Activated CD8-positive, alpha-beta memory T cell treated with anti-CD3 and anti-CD28 coated beads, Interleukin-2, amount 50 U/mL, for 24 hours (primary cell): ENCODE measurements around the gene COL25A1.
"Not testable (repeated sequence)": the region's sequence is repeated elsewhere in the genome, so short reads cannot be mapped to it uniquely, and the experiment has no call there.

Experiments used
- DNase-seq: peaks from one replicate; pipeline ENCODE4 v3.0.0-alpha.2; 2020; ENCODE audit errors: extremely low read depth

The COL25A1 gene

DNA sequence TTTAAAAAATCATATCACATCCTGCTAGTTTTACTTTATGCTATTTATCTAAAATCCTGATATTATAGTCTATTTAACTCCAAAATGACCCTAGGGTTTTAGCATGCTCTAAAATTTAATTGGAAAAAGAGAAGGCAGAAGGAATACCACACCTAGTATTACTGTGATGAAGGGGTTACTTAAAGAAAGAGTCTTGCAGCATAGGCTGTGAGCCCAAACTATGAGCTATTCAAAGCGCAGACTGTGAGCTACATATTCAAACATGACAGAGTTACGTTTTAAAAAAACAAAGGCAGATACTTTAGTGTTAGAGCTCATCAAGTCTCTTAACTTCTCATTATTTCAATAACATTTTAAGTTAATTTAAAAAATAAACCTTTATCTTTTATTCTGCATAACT is 291.9 kb downstream of the COL25A1 start:
- DNase-seq, result no peak

DNA sequence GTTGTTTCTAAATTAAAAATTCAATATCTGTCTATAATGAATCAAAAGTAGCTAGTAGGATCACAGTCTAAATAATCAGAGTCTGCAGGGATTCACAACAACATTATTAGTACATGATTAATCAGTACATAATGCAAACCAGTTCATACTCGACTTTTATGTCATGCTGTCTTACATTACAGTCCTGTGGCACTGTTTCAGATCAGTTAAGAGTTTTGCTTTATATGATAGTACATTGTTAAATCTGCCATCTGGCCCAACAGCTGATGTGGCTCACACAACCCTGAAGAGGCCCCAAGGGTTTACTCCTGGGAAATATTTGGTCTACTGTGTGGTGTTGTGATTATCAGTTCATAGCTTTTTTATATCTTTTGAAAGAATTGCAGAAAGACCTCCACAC is 292.5 kb downstream of the COL25A1 start:
- DNase-seq, result no peak

DNA sequence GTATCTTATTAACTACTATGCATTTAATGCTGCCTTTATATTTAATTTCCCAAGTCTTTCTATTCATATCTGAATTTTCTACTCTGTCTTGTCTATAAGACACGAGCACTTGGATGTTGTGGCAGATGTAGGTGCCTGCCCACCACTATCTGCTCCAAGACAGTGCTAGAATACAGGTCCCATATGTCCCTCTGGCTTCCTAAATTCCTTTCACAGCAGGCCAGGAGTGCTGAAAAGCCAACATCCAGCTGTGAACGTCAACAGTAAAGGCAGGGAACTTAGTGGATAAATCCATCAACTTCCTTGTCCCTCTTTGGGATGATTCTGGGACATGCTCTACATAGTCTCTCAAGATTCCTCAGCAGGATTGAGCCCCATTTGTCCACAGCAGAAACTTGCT is 294.5 kb downstream of the COL25A1 start:
- DNase-seq, result no peak

DNA sequence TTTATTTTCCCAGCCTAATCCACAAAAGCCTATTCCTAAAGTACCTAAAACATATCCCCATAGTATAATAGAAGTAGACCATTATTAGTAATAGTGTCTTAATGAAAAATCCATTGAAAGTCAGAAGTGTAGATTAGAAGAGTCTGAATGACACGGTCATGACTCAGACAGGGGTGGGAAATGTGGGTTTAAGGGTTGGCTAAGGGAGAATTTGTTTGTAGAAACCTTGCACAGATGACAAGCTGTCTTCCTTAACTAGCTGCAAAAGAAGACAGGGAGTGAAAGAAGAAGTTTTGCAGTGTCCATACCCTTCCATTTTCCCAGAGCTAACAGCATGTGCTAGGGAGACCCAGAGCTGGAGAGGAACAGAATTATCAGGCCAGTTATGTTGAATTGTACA is 296.9 kb downstream of the COL25A1 start:
- no peak for DNase-seq

DNA sequence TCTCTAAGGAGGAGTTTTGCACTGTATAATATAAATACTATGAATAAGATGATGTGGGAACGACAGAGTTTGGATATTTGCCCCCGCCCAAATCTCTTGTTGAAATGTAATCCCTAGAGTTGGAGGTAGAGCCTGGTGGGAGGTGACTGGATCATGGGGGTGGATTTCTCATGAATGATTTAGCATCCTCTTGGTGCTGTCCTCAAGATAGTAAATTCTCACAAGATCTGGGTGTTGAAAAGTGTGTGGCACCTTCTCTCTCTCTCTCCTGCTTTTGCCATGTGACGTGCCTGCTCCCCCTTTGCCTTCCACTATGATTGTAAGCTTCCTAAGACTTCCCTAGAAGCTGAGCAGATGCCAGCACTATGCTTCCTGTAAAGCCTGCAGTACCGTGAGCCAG is 298.0 kb downstream of the COL25A1 start:
- DNase-seq, result no peak

DNA sequence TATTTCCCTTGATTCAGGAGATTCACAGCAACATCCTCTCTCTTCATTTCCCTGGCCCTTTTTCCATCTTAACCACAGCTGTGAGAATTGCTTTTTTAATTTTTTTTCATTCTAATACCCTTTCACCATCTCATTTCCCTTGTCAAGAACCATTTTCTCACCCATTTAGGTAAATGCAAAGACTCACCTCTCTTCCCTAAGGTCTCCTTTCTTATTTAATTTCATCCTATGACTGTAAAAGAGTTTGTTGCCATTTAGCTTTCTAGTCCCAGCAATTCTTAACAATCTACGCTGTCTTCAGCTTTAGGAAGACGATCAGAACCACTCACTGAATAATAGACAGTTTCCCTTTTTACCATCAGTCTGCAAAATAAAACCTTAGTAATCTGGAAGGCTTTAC is 298.5 kb downstream of the COL25A1 start:
- DNase-seq, result no peak

DNA sequence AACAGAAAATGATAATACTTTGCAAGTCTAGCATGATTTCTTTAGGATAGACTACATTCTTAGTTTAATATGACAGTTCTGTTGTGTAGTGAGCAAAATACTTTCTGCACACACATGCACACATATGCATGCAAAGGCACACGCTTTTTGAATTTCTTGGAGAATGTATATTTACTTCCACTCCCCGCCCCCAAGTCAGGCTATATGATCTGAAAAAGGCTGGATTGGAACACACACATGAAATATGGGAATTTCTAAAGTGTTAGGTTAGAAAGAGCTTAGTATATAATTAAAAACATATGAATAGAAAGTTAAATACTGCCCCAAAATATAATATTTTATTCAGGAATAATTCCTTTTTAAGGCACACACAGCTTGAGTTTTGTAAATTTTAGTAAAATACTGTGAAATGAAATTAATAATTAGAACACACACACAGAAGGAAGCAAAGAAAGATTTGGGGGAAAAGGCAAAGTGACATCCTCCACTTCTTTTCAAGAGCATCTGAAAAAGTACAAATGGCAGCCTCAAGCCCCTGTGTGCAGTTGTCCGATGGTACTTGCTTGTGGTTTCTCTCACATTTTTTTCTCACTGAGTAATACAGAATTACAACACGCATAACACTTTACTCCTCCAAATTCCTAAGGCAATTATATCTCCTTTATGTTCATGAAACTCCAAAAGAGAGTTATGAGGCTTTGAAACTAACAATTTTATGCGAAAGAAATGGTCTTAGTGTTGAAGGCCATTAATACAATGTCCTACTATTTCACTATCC is 310.7 kb downstream of the COL25A1 start:
- DNase-seq, result no peak

DNA sequence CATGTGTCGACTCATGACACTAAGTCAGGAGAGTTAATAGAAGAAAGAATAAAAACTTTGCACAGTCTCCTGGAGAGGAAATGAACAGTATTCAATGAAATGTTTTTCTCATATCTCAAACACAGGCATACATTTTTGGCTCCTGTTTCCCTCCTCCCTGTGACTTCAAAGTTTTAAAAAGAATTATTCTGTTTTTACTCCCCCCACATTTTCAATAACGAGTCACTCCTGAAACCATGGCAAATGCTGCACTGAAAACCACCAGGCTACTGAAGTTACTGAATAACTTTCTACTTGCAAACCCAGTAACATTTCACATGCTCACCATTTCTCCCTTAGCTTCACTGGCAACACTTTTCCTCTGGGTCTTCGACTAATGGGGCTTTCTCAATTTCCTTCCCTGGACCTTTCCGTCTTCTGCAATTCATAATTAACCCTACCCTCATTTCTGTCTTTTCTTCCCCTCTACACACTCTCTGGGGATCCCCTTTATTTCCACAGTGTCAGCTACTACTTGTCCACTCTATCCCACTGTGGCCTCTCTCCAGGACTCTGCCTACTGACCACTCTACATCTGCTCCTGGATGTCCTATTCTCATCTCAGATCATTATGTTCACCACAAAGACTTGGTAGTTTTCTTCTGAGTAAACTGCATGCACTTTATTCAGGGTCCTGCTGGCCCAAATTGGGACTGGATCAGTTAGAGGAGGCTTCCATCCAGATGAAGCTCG is 313.8 kb downstream of the COL25A1 start:
- no peak for DNase-seq

DNA sequence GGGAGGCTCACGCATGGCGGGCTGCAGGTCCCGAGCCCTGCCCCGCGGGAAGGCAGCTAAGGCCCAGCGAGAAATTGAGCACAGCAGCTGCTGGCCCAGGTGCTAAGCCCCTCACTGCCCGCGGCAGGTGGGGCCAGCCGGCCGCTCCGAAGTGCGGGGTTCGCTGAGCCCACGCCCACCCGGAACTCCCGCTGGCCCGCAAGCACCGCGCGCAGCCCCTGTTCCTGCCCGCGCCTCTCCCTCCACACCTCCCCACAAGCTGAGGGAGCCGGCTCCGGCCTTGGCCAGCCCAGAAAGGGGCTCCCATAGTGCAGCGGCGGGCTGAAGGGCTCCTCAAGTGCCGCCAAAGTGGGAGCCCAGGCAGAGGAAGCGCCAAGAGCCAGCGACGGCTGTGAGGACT is 318.0 kb downstream of the COL25A1 start:
- not testable (repeated sequence) for DNase-seq

DNA sequence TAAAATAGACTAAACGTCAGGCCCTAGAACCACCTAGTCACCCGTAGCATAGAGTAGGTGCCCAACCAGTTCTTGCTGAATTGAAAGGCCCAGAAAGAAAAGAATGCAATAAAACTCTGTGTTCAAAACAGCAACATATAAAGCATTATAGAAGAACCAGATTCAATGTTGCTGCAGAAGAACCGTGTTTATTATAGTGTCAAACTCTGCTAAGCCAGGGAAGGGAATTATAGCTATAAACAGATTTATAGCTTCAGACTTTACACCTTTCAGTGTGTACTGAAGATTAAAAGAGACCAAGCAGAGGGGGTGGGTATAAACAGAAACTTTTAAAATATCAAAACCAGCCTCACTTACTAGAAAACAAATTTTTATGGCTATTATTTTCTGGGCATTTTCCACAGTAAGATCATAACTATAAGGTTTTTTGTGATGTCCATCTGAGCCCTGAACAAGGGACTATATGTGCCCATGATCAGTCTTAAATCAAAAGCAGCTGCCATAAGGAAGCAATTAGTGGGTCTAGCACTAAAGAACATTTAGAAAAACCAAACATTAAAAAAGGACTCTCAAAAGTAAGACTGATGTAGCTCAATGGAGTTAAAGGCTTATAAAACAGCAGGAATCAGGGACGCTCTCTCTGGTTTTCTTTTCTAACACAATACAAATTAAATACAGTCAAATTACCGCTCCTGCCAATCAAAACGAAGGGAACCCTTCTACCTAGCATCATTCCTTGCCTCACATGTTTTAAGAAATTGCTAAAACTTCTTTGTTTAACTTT is 319.9 kb downstream of the COL25A1 start:
- DNase-seq, result no peak

DNA sequence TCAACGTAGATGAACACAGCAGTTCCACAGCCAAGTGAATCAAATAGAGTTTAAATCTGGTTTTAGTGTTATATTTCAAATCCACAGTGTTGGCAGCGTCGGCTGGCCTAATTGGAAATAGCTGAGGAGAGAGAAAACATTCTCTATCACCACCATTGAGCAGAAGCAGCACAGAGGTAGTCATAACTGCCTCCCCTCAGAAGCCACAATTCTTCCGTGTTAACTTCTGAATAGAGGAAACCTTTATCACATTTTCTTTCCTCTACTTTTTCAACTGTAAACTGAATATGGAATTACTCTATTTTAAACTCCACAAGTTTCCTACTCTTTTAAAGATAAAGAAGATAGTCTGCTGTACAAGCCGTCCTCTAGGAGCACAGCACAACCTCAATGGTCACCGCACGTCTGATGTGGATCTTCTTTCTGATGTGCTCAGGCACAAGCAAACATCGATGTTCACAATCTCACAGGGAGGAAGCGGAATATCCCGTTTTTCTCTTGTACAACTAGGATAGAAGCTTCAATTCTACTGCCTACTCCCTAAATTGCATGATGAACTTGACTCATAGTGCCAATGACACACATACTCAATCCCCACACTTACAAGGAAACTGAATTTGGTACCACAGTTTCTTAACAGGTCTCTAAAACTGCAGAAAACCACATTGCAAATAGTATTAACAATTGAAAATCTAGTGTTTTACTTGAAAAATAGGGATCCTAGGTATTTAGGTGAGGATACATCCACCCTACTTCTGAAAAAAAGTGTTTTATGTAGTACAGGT is 321.8 kb downstream of the COL25A1 start:
- DNase-seq, result no peak

DNA sequence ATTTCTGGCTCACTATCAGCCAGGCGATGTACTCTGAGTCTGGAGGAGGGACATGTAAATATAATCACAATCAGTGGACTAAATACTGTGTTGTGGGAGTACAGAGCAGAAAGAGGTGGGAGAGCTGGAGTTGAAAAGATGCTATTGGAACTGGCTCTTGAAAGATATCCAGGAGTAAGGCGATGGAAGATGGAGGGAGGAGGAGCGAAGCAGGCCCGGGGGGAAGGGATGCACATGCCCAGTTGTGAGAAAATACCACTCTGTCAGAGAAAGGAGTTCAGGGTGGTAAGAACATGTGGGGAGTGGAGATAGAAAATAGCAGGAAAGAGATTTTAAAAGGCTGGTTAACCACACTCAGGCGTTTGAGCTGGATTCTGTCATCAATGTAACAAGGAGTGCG is 322.7 kb downstream of the COL25A1 start:
- no peak for DNase-seq

DNA sequence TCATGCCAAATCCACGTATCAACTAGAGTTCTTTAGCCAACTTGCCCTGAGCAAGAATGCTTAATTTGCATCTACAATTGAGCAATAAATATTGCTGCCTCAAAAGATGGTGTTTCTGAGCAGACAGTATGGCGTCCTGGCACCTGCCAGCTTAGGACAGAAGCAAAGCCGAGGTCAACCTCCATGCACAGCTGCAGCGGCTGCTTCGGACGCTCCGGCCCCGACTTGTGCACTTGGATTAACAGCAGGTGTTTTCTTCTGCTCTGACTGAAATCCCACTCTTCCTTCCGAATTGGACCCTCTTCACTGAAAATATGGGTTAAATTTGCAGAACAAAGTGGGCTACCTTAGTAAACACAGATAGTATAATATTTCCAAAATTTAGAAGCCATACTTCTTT is 324.4 kb downstream of the COL25A1 start:
- DNase-seq, result no peak

DNA sequence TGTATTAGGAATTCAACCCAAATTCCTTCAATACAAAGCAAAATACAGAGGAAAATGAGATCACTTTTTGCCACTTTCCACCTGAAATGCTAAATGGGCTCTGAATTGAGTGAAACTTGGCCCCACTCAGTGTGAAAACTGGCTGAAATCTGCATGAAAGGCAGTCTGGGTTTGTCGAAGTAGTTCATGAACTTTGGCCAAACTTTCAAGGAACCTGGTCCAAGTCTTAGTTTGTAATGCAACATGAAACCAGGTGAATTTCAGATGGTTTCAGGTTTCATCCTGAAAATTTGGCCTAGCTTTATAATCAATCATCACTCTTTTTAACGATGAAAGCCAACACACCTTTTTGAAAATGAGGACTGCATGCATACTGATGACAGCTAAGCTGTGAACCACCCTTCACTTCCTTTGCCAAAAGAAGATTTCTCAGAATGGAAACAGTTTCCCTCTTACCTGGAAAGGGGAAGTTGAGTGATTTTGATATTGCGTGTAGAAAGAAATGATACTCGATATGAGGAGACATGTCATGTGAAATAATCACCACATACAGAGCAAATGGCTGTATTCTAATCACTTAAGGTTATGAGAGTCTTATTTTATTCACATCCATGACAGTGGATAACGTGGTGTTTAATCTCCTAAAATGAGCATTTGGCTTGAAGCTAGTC is 329.7 kb downstream of the COL25A1 start:
- no peak for DNase-seq

DNA sequence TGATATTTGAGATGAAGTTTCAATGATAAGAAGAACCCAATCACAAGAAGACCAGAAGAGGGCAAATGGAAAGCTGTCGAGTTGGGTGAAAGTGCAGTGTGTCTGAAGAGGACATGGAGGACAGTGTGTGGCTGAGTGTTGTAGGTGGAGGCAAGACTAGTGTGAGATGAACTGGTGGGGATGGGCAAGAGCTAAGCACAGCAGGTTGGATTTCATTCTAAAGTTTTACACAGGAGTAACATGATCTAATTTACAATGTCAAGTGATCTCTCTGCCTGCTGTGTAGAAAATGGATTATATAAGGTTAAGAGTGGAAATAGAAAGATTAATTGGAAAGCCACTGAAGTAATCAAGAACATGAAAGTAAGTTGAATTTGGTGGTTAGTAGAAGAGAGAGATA is 331.0 kb downstream of the COL25A1 start:
- DNase-seq, result no peak

DNA sequence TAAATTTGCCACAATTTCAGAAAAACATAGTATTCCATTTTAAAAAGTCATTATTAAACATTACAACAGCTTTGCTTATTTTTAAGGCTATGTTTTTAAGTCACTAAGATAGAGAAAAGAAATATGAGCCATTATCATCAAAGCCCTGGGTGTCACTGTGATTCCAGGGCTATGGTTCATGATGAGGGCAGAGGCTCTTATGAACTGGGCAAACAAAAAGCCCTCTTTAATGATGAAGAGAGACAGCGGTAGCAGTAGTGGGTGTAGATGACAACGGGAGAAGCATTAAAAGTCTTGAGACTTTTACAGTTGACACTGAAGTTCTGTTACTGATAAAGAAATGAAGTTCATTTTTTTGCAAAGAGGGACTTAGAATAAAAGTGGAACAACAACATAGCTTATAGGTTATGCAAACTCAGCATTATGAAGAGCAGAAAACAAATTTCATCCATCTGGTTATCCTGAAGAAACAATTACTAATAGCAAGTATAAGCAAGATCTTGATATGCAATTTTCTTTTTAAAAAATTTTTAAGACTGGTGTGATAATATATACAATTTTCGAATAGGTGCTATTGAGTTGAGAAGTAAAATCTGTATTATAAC is 336.9 kb downstream of the COL25A1 start:
- DNase-seq, result no peak

DNA sequence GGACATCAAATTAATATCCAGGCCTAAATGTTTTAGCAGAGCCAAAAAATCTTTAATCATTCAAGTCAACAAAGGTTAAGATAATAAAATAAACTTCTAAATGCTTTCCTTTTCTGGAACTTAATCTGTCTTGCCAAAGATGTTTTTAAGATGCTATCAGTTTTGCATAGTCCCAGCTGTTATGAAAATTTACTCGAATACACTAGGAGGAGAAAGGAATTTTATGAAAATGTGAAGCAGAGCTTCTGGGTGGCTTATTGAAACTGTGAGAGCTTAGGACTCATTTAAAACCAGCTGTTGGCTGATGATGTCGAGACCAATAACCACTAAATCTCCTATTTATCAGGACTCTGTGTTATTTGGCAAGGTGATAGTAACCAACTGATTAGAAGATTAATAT is 337.4 kb downstream of the COL25A1 start:
- no peak for DNase-seq

DNA sequence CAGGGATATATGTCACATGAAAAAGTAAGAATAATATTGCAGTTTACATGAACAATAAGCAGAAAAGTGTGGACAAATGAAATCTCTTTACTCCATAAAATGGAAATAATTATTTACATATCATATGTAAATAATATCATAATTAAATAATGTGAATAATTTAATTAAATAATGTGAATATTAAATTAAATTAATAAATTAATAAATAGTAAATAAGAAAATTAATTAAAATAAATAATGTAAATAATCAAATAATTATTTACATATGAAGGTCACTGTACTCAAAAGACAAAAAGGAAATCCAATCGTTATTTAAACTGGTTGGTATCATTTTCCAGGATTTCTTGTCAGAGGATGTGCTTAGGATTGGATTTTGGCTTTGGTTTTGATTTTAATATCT is 338.5 kb downstream of the COL25A1 start:
- no peak for DNase-seq

DNA sequence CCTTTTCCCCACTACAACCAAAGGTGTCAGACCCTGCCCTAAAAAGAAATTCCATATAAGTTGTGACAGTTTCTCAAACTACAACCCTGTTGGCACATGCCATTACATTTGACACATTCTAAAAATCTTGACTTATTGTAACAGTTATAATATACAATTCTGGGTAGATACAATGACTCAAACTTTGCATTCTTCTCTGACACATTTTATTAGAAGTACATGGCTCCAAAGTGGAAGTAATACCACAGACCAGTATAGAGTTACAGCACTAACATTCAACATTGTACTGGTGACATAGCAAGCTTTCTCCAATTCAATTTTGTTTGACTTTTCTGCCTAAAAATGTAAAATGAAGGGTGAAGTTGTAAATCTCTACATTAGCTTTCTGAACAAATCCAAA is 343.0 kb downstream of the COL25A1 start:
- no peak for DNase-seq

DNA sequence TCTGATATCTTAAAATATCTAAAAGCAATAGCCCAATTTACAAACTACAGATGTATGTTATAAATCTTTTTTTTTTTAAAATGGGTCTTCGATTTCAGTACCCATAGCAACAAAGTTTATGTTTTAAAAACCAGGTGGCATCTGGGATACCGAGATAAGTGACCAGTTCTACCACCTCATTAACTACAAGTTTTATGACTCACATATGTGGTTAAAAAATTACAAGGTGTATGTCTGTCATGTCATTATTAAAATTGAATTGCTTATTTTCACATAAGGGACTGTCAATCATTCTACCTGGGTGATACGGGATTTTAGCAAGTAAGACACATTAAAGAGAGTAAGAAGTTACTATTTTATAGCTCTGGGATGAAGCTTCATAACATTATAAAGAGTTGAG is 347.6 kb downstream of the COL25A1 start:
- no peak for DNase-seq

DNA sequence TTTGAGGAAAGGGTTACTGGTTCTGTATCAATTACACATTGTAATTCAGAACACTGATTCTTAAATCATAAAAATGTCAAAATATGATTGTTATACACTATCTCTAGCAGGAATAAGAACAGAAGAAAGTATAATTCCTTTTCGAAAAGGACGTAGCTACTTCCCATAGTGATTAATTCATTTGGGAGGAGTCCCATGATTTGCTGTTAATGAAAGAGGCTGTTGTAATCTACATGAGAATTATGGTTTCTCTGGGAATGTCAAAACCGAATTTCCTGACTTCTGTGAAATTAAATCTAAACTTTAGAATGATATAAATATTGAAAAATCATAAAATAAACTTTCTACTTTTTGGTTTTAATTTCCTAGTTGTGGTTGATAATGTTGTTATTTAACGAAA is 348.5 kb downstream of the COL25A1 start:
- DNase-seq, result no peak
